Mesenteric fat pad (tissue), 1 donor: ENCODE data around the gene SOAT1. TPM values are rescaled to one million over a fixed set of nuclear protein-coding genes. Genes with fewer than 3 reads are reported as not detected.

Experiments
- DNase-seq: peaks from one replicate; pipeline ENCODE4 v3.0.0-alpha.2; 2020; ENCODE audit warnings: low spot score
- total RNA-seq: library from RNA; stranded (reverse); fragmentation: NEBNext Ultra II Directional; extraction: Animal tissue kit (Norgen Biotek cat#: 25700); gene quantifications from one replicate; pipeline ENCODE4 v1.2.1, GENCODE V29; 2021
- donor health status: DM: yes; HTN: yes; CAD: no.

Gene SOAT1
- total RNA-seq, 1 donor from 2014 or later: 59.2 TPM

- no peak for DNase-seq
Observed at GRCh38 chr1:179303200-179303785, 9.7 kb downstream of the SOAT1 start.

GRCh38 chr1:179305450-179305849 is 11.9 kb downstream of the SOAT1 start:
- no peak for DNase-seq

GRCh38 chr1:179310291-179310690 is 16.7 kb downstream of the SOAT1 start:
- DNase-seq: no peak

GRCh38 chr1:179310721-179311120 is 17.1 kb downstream of the SOAT1 start:
- DNase-seq: no peak

DNA sequence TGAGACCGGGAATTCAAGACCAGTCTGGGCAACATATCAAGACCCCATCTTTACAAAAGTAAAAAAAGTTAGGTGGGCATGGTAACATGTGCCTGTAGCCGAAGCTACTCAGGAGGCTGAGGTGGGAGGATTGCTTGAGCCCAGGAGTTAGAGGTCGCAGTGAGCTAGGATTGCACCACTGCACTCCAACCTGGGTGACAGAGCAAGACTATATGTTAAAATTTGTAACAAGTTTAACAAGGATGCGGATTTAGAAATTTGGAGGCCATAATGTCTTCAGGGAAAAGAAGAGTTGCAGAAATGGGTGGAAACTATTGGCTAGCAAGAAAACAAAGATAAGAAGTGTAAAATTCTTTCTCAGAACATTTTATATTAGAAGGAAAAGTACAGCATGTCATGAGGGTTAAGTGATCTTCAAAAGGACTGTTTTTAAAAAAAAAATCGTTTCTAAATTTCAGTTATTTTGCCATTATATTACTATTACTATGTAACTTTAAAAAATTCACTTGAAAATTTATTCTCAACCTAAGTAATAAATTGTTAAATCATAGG is 17.6 kb downstream of the SOAT1 start:
- DNase-seq: no peak

DNA sequence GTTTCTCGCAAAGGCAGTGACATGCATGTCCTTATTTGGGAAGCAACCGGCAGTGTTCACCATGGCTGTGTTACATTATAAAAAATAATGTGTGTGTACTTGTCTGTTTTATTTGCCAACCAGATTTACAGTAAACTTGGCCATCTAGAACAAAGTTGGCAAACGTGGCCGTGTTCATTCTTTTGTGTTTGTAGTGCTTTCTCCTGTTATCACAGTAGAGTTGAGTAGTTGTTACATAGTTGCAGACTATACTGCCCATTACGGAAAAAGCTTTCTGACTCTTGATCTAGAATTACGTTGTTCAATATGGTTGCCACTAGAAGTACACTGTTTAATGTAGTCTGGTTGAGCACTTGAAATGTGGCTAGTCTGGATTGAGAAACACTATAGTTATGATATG is 19.4 kb downstream of the SOAT1 start:
- no peak for DNase-seq

GRCh38 chr1:179314928-179315327 is 21.3 kb downstream of the SOAT1 start:
- no peak for DNase-seq

- no peak for DNase-seq
Observed at GRCh38 chr1:179318491-179318890, 24.9 kb downstream of the SOAT1 start.

DNA sequence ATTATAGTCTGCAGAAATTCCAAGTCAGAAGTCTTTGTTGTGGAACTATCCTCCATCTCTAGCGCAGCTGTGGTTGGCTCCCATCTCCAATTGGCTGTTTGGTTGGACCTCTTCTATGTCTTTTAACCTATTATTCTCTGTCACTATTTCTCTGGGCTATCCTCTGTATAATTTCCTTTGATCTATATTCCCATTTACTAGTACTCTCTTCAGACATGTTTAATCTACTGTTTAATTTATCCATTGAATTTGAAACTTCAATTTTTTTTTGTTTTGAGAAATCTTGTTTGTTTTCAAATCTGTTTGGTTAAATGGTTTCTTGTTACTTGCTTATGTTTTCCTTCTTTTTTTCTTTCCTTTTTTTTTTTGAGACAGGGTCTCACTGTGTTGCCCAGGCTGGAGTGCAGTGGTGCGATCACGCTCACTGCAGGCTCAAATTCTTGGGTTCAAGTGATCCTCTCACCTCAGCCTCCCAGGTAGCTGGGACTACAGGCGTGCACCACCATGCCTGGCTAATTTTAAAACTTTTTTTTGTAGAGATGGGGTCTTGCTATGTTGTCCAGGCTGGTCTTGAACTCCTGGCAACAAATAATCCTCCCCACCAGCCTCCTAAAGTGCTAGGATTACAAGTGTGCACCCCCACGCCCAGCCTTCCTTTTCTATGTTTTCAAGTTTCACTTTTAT is 28.1 kb downstream of the SOAT1 start:
- no peak for DNase-seq

- DNase-seq: no peak
Observed at GRCh38 chr1:179322557-179322956, 29.0 kb downstream of the SOAT1 start.

- no peak for DNase-seq
Observed at GRCh38 chr1:179323436-179323835, 29.8 kb downstream of the SOAT1 start.

- no peak for DNase-seq
Observed at GRCh38 chr1:179325836-179326235, 32.2 kb downstream of the SOAT1 start.

GRCh38 chr1:179326746-179327145 is 33.1 kb downstream of the SOAT1 start:
- DNase-seq: no peak

DNA sequence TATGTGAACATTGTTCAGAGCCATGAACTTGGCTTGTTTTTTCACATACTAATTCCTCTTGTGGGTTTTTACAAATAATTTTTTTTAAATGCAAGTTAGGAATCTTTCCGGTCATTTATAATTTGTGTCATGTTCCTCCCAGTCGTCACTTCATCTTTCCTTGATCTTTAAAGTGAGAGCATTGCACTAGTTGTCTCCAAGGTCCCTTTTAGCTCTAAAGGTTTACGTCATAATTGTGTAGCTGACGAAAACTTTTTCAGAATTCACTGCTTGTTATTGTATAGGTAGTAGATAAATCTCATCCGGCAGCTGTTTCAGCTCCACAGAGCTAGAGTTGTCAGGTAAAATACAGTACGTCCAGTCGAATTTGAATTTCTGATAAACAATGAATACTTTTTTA is 33.6 kb downstream of the SOAT1 start:
- no peak for DNase-seq

- DNase-seq: no peak
Observed at GRCh38 chr1:179327679-179328078, 34.1 kb downstream of the SOAT1 start.

- no peak for DNase-seq
Observed at GRCh38 chr1:179329862-179330261, 36.3 kb downstream of the SOAT1 start.

DNA sequence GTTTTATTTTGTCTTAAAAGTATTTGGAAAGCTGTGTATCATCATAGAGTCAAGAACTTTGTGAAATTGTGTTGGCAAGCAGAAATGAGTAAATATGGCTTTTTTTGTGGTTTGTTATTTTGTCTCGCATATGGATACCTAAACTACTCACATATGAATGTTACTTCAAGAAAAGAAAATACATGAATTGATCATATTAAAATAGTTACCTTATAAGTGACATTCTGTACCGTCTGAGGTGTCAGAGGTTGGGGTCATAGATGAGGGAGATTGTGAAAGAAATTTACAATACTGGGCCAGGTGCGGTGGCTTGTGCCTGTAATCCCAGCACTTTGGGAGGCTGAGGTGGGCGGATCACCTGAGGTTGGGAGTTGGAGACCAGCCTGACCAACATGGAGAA is 40.8 kb downstream of the SOAT1 start:
- DNase-seq: no peak

- no peak for DNase-seq
Observed at GRCh38 chr1:179337288-179337687, 43.7 kb downstream of the SOAT1 start.

DNA sequence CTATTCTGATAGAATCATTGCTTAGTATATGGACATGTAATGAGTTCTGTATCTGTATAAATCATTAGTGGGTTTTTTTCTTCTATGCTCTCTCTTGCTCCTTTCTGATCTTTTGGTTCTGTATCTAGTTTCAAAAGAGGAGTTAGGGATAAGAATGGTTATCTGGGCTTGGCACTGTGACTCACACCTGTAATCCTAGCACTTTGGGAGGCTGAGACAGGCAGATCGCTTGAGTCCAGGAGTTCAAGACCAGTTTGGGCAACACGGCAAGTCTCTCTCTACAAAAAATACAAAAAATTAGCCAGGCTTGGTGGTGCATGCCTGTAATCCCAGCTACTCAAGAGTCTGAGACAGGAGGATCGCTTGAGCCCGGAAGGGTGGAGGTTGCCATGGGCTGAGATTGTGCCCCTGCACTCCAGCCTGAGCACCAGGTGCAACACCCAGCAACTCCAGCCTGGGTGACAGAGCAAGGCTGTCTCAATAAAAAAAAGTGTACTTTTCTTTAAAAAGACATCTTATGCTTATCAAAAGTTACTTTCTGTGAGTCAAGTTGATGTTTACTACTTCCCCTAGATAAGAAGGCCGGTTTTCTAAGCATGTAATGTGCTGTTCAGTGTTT is 44.5 kb downstream of the SOAT1 start:
- DNase-seq: no peak

DNA sequence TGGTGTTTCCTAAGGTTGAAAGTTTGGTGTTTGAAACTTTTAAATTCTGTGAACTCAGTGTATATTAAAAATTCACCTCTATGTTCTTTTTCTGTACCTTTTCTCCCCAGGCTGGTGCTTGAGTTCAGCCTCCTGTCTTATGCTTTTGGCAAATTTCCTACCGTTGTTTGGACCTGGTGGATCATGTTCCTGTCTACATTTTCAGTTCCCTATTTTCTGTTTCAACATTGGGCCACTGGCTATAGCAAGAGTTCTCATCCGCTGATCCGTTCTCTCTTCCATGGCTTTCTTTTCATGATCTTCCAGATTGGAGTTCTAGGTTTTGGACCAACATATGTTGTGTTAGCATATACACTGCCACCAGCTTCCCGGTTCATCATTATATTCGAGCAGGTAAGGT is 47.3 kb downstream of the SOAT1 start:
- no peak for DNase-seq

DNA sequence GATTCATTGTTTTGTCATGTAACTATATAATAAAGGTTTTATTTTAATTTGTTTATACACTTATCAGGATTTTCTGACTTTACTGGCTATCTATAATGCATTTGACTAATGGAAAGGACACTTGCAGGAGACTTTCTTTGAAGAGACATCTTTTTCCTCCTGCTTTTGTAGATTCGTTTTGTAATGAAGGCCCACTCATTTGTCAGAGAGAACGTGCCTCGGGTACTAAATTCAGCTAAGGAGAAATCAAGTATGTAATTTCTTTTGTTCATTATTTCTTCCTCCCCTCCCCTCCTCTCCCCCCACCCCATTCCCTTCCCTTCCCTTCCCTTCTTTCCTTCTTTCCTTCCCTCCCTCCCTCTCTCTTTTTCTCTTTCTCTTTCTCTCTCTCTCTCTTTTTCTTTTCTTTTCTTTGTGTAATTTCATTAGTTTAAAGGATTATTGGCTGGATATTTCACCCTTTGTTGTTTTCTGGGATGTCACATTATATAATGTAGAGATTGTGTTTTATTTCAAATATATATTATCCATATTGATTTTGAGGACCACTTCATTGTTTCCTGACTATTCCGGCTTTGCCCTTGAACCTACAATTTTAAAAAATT is 48.4 kb downstream of the SOAT1 start:
- no peak for DNase-seq

GRCh38 chr1:179342740-179343404 is 49.3 kb downstream of the SOAT1 start:
- no peak for DNase-seq
